HG02763 (cell line): ENCODE results near the gene C4orf54.

ENCODE experiments used
- ATAC-seq: cut with Tn5 transposase; IDR thresholded peaks from one replicate; pipeline ENCODE4 v1.9.1; 2021; ENCODE audit warnings: mild to moderate bottlenecking, moderate library complexity; ENCODE audit not compliant: unreplicated experiment

The C4orf54 gene

DNA sequence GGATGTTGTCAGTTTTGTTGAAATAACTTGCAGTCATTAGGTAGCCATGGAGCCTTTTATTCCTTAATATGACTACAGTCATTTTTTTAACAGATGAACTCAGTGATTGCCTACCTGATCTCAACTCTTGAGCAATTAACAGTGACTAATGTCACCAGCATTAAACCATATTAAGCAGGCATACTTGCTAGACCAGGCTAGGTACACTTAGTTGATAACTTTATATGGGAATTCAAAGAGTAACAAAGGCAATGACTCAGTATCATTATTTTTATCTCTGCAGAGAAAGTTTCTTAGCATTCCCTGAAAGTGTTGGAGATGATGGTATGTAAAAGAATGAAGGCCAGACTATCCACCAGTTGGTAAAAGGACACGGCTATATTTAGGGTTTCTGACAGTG, at the start of gene C4orf54:
Gene C4orf54 (minus strand): TSS at position 31 of the 400 bp plus-strand sequence. CDS start 3,180 bp downstream, outside the sequence.
- ATAC-seq = no peak

DNA sequence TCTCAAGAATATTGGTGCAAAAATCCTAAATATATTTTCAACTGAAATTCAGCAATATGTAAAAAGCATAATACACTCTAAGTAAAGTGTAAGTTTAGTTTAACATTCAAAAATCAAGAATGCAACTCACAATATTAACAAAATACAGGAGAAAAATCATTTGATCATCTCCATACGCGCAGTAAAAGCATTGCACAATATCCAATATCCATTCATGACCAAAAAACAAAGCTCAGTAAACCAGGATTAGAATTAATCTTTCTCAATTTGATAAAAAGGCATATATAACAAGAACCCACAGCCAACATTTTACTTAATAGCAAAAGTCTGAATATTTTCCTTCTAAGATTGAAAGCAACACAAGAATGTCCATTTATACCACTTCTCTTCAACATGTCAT, 48.3 kb upstream of the C4orf54 start:
- no peak for ATAC-seq

DNA sequence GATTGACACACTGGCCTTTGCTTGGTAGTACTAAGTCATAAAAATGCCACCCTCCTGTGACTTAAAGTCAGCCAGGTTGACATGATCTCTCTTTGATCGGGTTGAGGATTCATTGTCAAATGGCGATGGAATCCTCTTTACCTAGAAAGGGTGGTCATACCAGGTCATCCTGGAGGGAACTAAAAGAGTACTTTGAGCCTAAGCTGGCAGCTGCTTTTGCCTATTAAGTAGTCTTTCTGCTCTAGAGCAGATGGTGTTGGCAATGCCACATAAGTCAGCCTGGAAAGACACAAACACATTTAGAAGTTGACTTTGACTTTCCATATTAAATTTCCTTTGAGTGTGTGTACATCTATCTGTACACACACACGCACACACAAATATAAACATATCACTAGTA, 39.2 kb upstream of the C4orf54 start:
- ATAC-seq = no peak

DNA sequence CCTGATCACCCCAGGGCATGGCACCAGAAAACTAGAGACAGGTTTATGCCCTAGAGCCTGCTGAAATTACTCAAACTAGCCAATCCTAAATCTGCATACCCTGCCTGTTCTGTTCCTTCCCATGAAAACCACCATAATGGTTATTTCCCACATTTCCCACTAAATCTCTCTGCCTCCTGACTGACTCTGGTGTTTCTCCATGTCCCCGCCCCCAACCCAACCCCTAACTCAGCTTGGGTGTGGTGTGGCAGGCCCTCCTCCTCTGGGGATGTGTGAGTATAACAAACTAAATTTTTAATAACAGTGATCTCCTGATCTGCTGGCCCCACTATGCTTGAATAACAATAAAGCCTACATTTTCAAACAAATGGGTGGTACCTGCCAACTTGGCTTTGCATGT, 35.5 kb upstream of the C4orf54 start:
- no peak for ATAC-seq

DNA sequence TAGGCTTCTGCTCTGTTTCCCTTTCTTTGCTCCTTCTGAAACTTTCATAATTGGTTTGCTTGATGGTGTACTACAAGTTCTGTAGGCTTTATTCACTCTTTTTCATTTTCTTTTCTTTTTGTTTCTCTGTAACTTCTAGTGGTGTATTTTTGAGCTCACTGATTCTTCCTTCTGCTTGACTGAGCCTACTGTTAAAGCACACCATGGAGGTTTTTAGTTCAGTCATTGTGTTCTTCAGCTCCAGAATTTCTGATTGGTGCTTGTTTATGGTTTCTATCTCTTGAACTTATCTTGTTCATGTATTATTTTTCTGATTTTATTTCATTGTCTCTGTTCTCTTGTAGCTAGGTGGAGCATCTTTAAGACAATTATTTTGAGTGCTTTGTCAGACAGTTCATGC, 33.4 kb upstream of the C4orf54 start:
- no peak for ATAC-seq

DNA sequence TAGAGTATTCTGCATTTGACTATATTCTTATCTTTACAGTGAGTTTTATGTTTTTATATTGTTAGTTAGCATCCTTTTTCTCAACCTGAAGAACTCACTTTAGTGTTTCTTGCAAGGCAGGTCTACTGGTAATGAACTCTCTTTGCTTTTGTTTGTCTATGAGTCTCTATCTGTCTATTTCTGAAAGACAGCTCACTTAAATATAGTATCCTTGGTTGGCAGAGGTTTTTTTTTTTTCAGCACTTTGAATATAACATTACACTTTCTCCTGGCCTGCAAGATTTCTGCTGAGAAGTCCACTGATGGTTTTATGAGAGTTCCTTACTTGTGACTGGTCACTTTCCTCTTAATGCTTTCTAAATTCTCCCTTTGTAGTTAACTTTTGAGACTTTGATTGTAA, 32.8 kb upstream of the C4orf54 start:
- no peak for ATAC-seq

DNA sequence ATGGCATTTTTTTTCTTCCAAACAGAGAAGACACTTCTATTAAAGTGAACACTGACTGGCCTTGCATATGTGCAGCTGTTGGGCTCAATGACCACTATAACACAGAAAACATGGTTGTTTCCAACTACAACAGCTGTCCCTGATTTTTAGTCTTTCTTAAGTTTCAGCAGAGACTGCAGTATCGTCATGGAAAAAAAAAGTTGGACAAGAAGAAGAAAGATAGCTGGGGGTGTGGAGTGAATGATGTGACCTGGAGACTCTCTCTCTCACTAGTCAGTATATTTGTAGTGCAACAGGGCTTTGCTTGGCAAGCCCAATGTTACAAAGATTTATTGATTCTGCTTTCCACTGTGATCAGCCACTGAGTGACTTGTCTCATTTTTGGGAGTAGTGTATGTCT, 29.5 kb upstream of the C4orf54 start:
- ATAC-seq = no peak

DNA sequence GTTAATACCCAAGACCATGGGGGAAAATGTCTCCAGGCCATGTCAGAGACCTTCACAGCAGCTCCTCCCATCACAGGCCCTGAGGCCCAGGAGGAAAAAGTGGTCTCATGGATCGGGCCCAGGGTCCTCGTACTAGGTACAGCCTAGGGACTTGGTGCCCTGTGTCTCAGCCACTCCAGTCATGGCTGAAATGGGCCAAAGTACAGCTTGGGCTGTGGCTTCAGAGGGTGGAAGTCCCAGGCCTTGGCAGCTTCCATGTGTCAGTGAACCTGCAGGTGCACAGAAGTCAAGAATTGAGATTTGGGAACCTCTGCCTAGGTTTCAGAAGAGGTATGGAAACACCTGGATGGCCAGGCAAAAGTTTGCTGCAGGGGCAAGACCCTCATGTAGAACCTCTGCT, 27.6 kb upstream of the C4orf54 start:
- no peak for ATAC-seq

DNA sequence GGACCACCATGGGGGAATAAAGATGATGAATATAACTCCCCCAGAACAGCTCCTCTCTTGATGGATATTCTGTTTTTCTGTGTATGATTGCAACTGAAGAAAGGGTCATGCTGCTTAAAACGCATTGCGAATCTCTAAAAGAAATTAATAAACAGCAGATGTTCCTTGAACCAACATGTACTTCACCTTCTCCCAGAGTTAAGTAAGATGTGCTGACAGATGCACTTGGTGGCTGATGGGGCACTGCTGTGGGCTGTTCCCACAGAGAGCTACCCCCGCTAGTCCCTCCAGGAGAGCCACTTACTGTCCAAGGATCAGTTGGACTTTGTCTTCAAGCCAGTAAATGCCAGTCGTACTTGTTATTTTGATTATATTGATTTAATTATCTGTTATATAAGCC, 26.3 kb upstream of the C4orf54 start:
- no peak for ATAC-seq

DNA sequence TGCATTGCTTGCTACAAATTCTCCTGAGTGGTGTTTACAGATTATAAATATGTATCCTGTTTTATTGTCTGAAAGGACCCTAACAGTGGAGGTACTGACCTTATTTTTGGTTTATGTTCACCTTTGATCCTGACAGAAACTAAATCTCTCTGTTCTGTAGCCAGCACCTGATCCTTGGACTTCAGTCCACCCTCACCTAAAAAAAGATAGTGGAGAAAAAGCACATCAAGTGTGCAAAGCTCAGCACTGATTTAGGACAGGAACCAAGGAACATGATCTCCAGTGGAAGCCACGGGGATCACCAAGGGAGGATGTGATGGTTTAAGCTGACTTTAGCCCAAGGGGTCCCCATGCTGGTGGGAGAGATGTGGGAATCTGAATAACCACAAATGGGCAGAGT, 22.3 kb upstream of the C4orf54 start:
- ATAC-seq = no peak

DNA sequence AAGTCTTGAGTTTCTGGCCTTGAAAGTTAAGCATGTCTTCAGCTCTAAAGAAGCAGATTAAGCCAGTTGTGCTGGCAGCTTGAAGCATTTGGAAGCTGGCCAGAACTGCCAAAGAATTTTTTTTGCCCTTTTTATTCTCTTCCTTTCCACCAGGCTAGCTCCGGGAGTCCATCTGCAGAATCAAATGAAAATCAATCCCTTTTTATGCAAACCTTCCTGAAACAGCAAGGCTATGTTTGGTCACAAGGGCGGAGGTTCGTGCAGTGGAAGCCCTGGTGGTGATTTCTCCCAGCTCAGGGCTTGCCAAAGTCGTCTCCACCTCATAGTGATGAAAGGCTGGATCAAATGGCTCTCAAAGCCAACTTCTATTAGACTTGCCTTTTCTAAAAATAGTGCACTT, 21.6 kb upstream of the C4orf54 start:
- no peak for ATAC-seq

DNA sequence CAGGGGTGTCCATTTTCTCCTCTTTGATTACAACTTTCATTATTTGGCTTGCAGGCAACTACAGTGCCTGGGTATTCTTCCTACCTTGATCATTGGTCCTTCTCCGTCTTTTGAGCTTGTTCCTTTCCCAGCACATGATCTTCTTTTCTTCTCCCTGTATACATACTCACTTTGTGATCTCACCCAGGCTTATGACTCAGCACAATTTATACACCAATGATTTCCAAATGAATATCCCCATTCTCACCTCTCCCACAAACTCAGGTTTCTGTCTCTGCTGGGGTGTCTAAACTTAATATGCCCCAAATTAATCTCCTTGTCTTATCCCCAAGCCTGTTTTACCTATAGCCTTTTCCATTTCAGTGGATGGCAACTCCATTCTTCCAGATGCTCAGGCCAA, 19.5 kb upstream of the C4orf54 start:
- no peak for ATAC-seq

DNA sequence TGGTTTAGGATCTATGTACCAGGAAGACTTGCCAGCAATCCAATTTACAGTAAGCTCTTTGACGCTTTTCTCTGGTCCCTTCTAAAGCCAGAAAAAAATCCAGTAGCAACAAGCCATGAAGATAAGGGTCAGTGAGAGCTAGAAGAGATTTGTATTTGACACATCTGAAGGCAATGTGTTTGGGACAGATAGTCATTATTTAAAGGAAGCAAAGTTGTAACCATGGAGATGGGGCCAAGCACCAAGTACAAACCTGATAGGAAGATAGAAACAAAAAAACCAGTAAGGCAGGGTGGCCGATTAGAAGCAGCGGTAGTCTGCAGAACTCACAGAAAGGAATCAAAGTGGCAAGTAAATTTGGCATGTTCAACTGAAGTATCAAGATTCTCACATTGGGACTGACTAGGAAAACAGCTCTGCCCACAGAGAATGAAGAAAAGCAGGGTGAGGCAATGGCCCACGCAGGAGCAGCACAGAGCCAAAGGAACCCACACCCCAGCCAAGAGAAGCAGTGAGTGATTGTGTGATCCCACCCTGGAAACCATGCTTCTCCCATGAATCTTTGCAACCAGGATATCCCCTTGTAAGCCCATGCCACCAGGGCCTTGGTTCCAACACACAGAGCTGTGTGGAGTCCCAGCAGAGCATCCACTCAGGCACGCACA, 12.9 kb upstream of the C4orf54 start:
- no peak for ATAC-seq

DNA sequence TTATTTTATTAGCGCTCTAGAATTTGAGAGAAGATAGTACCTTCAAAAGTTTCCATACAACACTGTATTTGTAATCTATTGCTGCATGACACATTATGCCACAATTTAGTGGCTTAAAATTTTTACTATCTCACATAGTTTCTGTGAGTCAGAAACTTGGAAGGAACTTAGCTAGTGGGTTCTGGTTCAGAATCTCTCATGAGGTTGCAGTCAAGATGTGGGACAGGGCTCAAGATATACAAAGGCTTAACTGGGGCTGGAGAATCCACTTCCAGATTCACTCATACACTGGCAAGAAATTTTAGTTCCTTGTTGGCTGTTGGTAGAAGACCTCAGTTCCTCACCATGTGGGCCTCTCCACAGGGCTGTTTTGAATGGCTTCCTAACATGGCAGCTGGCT, 11.5 kb upstream of the C4orf54 start:
- ATAC-seq = no peak

DNA sequence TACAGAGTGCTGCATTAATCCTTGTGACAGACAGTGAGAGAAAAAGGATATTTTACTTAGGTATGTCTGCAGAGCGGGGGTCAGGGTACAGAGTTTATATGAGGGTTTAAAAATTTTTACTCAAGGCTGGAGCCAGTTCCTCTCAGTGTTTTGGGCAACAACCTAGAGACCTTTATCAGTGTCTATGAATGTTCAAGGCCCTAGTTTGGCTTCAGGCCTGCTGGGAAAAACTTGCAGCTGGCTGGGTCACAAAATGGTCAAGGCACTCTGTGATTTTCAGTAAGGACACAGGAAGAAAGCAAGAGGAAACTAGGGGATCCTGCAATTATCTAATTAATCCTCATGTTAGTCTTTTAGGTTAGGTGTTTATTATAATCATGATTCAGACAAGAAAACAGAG, 10.8 kb upstream of the C4orf54 start:
- ATAC-seq = no peak

DNA sequence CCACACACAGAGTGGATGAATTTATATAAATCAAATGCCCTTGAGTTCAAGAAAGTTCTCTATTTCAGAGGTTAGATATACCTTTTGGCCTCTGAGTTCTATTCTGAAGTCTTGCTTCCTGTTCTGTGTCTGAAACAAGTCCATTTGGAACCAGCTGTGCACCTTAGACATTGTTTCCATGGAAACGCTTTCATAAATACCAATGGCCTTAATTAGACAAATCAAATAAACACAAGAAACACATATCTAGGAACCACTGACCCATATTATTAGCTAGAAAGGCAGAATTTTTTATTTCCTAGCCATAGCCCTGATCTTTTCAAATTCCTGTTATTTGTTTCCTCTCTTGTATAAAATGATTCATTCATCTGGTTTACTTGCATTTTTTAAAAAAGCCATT, 8.4 kb upstream of the C4orf54 start:
- ATAC-seq = no peak

DNA sequence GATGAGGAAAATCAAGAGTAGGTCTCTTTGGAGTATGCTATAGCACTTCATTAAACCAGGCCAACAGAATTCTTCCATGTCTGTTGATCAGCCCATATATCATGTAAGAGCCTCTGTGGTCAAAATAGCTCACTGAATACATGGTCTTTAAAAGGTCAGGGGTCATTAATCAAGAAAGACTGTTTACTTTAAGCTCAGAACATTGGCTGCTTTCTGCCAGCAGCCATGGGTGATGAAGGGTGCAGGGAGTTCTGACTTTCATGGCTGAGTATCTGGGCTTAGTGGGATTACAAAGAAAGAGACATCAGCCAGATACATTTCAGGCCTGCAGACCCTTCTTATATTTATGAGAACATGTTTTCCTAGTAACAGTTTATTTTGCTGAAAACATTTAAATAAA, 7.1 kb upstream of the C4orf54 start:
- no peak for ATAC-seq

DNA sequence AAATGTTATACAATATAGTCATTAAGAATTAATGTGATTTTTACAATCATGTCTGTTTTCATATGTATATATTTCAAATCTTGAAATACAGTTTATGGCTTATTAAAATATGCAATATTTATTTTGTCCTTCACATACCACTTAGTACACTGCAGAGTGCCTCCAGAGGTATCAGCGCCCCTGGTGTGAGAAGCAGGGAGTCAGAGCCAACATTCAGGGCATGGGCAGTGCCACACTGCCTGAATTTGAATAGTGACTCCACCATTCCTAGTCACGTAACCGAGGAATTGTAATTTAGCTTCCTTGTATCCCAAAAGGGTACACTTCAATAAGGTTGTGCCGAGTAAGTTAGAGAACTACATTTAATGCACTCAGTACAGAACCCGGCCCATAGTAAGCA, 4.3 kb upstream of the C4orf54 start:
- no peak for ATAC-seq

DNA sequence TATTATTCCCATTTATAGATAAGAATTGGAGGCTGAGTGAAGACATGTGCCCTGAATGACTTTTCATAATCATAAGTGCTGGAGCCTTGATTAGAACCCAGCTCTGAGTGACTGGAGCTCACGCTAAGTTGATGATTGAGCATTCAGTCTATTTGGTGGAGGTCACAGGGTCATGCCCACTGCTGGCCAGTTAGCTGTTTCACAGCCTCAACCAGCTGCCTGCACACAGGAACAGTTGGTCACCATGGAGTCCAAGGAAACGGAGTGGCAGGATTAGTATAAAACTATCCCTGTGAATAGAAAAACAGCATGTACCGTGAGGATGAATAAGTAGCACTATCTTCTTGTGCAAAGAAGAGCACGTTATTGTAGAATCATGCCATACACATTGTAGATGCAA, 1.0 kb upstream of the C4orf54 start:
- no peak for ATAC-seq

DNA sequence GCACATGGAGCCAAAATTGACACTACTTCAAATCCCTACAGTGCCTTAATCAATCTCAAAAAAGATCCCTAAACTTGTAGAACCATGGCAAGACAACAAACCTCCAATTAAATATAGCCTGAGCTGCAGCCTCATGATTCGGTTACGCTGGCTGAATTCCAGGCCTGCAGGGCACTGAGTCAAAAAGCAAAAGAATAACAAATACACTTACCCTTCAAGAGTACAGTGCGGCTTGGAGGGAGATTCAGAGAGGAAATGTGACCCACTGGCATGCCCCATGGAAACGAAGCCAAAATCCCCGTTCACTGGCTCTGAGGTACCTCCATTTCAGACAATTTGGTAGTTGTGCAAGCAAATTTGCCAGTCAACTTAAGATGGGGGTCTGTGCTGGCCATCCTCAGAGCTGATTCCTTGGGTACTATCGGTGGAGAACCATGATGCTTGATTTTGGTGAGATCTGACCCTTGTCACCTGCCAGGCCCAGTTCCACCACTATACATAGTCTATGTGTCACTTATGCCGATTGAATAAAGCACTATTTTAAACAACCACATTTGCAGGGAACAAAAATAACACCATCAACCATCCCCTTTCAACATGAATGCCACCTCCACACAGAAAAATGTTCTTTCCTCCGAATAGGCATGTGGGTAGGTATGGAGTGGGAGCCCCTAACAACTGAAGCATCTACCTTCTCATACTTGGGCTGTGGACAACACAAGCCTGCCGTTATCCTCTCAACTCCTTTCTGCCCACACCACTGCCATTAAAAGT, 2.1 kb downstream of the C4orf54 start:
- no peak for ATAC-seq

DNA sequence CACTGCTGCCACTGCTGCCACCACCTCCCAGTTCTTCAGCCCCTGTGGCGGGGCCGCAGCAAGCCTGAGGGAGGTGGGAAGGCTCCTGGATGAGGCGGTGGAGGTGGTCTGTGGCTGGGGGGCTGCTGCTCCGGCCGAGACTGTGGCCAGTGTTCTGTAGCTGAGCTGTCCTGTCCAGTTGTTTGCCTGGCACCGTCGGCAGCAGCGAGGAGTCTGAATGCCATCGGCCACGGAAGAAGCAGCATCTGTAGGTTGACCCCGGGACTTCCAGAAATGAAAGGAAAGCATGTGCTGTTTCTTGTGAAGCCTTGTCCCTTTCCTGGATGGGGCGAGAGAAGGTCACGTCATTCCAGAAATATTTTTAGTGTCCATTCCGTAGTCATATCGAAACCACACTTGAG, 3.3 kb downstream of the C4orf54 start:
- no peak for ATAC-seq

DNA sequence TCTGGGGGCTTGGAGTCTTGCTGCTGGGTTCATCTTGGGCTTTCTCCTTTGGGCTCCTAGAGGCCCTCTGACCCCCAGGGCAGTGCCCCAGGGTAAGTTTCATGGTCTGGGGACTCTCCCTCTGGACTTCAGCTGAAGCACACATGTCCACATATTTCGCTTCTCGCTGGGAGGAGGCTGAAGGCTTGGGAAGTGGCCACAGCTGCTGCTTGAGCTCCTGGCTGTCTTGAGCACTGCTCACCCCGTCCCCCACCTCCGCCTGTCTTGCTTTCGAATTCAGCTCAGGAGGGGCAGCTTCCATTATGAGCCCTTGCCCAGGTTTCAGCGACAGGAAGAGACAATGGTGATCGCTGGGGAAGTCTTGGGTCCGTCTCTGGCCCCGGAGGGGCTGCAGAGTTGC, 3.7 kb downstream of the C4orf54 start:
- no peak for ATAC-seq
